ENCODE data around the gene GALNT18.

GRCh38 chr11:11621573-11622339, at the start of gene GALNT18:
- TF ChIP-seq CTCF (IDR thresholded peaks at IDR 0.05) = peak in 4 of 6 experiments; percentile 8 to 48 (median 44)
- TF ChIP-seq POLR2A (IDR thresholded peaks at IDR 0.05) = no peak
